Measurements from ENCODE around the gene CXorf58. TPM values are rescaled to one million over a fixed set of nuclear protein-coding genes. Genes with fewer than 3 reads are reported as not detected.
A peak's percentile ranks its signal among the peaks of the same experiment; 100 is the strongest.

CXorf58 gene
- polyA plus RNA-seq, 1 donor = 0.13 TPM

DNA sequence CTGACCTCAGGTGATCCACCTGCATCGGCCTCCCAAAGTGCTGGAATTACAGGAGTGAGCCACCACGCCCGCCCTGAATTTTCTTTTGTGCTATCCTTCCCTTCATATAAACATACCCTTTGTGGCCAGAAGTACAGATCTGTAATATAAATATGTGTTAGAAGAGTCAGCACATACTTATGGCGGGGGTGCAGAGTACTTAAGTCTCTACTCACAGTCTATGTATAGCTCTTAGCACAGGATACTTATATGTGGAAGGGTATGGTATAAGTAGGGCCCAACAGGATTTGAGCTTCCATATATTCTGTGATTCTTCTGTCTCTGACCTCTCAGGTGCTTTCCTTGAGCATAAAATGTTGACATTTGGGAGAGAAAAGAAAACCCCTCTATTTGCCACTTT lies 18.2 kb downstream of the CXorf58 start:
- Histone ChIP-seq H3K9me3 (ENCODE audit: control insufficient read depth, low read depth, low read length) (no peaks in the 10 kb centered on the region), H3K36me3 (ENCODE audit: control insufficient read depth, insufficient read depth, low read length) (no peaks in the 10 kb centered on the region), H3K4me1 (ENCODE audit: control insufficient read depth, insufficient read depth, low read length) (no peaks in the 10 kb centered on the region), H3K27ac (ENCODE audit: low read length) (no peak overlapping the region), H3K27me3 (ENCODE audit: control insufficient read depth, insufficient read depth, low read length) (no peaks in the 10 kb centered on the region), H3K4me3 (ENCODE audit: low read length) (no peak overlapping the region)
- WGBS (ENCODE audit: insufficient coverage, low lambda C conversion rate) = no CpG with 5 or more reads among the region's 4 CpGs
- DNase-seq = no peak

DNA sequence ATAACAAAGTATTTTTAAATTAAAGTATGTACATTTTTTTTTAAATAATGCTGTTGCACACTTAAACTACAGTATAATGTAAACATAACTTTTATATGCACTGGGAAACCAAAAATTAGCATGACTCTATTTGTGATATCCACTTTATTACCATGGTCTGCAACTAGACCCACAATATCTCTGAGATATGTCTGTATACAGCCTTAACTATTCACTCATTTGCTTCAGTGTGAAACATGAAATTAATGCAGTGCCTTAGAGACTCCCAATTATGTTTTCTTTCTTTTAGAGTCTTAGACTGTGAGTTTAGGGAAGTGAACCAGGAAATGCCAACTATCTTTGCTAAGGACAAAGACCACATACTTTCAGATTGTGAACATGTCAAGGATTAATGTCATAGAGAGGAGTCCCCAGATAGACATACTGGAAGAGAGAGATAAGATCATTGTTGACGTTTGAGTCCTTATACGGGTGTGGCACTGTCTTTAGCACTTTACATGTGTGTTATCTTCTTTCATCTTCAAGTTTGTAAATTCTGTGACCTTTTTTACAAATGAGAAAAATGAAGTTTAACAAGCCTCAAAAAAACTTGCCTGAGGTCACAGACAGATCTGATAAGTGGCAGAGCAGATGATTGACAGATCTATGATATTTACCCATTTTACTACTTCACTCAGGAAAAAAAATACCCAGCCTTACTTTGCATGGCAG lies 23.2 kb downstream of the CXorf58 start:
- Histone ChIP-seq H3K36me3 (ENCODE audit: control insufficient read depth, insufficient read depth, low read length) (no peaks in the 10 kb centered on the region), H3K27ac (ENCODE audit: low read length) (peak overlapping the region; percentile 42), H3K4me1 (ENCODE audit: control insufficient read depth, insufficient read depth, low read length) (peaks cover 4% of the 10 kb centered on the region), H3K4me3 (ENCODE audit: low read length) (no peak overlapping the region), H3K9me3 (ENCODE audit: control insufficient read depth, low read depth, low read length) (no peaks in the 10 kb centered on the region), H3K27me3 (ENCODE audit: control insufficient read depth, insufficient read depth, low read length) (no peaks in the 10 kb centered on the region)
- DNase-seq = peak in 1 of 2 donors; percentile 39
- WGBS (ENCODE audit: insufficient coverage, low lambda C conversion rate) = no CpG with 5 or more reads among the region's 2 CpGs

DNA sequence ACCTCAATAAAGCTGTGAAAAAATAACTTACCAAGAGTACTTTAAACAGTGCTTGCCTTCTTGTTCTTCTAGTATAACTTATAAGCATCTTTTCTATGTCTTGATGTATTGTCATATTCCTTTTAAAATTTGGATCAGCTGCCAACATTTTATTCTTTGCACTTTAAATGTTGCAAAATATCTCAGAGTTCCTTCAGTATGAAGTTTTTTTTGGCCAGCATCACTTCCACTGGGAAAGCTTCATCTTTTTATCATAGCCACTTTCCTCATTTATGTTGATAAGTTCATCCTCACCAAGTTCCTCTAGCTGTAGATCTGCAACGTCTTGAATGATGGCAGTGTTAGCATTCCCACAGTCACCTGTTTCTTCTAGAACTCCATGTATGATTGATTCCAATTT lies 24.2 kb downstream of the CXorf58 start:
- no peaks in the 10 kb centered on the region for H3K27me3 ChIP-seq (ENCODE audit: control insufficient read depth, insufficient read depth, low read length)
- peak overlapping the region; percentile 42 for H3K27ac ChIP-seq (ENCODE audit: low read length)
- H3K36me3 ChIP-seq (ENCODE audit: control insufficient read depth, insufficient read depth, low read length) = no peaks in the 10 kb centered on the region
- peaks cover 4% of the 10 kb centered on the region for H3K4me1 ChIP-seq (ENCODE audit: control insufficient read depth, insufficient read depth, low read length)
- no peaks in the 10 kb centered on the region for H3K9me3 ChIP-seq (ENCODE audit: control insufficient read depth, low read depth, low read length)
- DNase-seq = no peak
- H3K4me3 ChIP-seq (ENCODE audit: low read length) = no peak overlapping the region
- WGBS (ENCODE audit: insufficient coverage, low lambda C conversion rate) = no CpG with 5 or more reads among the region's 1 CpG

DNA sequence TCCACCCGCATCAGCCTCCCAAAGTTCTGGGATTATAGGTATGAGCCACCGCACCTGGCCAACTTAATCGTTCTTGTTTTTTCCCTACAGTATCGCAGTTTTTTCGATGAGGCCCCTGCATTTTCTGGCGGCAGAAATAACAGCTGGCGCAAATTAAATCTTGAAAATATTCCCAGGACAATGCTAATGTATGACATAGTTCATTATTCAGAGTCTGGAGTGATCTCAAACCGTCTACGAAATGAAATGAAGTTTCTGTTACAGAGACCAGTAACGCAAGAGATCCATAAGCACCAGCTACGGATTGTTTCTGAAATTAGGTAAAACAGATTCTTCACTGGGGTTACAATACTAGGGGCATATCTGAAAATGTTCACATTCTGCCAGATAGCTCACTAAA lies 27.3 kb downstream of the CXorf58 start:
- Histone ChIP-seq H3K4me1 (ENCODE audit: control insufficient read depth, insufficient read depth, low read length) (peaks cover 4% of the 10 kb centered on the region), H3K36me3 (ENCODE audit: control insufficient read depth, insufficient read depth, low read length) (no peaks in the 10 kb centered on the region), H3K9me3 (ENCODE audit: control insufficient read depth, low read depth, low read length) (no peaks in the 10 kb centered on the region), H3K4me3 (ENCODE audit: low read length) (no peak overlapping the region), H3K27me3 (ENCODE audit: control insufficient read depth, insufficient read depth, low read length) (no peaks in the 10 kb centered on the region), H3K27ac (ENCODE audit: low read length) (no peak overlapping the region)
- no CpG with 5 or more reads among the region's 11 CpGs for WGBS (ENCODE audit: insufficient coverage, low lambda C conversion rate)
- no peak for DNase-seq

DNA sequence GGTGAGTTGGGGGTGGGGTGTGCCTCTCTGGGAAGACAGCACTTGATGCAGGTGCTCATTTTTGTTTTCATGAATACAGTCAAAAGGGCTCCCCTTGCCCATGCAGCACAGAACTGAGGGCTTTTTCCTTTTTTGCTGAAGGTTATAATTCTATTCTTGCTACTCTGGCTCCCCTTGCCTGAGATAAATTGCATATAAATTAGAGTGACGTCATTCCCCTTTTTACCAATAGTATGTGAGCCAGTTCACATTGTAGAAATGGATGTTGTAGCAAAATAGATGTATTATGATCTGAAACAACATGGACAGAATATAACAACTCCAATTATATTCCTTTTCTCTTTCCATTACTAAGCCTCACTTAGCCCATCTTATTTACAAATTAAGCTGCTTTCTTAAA lies 28.4 kb downstream of the CXorf58 start:
- Histone ChIP-seq H3K27me3 (ENCODE audit: control insufficient read depth, insufficient read depth, low read length) (no peaks in the 10 kb centered on the region), H3K4me1 (ENCODE audit: control insufficient read depth, insufficient read depth, low read length) (peaks cover 4% of the 10 kb centered on the region), H3K9me3 (ENCODE audit: control insufficient read depth, low read depth, low read length) (no peaks in the 10 kb centered on the region), H3K27ac (ENCODE audit: low read length) (no peak overlapping the region), H3K4me3 (ENCODE audit: low read length) (no peak overlapping the region), H3K36me3 (ENCODE audit: control insufficient read depth, insufficient read depth, low read length) (no peaks in the 10 kb centered on the region)
- no peak for DNase-seq
- WGBS (ENCODE audit: insufficient coverage, low lambda C conversion rate) = no CpG with 5 or more reads among the region's 1 CpG

DNA sequence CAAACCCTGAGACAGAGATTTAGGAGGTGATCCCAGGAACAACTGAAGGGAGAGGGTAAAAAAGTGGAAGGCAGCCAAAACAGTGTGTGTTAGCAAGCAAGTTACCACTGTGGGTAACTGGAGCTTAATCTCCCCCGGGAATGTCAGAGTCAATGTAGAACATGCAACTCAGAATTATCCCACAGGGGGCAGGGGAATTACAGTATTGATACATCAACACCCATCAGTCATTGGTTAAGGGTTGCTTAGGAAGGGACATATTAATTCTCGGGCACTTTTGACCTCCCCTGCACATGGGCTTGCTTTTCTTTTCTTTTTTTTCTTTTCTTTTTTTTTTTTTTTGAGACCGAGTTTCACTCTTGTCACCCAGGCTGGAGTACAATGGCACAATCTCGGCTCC lies 29.3 kb downstream of the CXorf58 start:
- no peak for DNase-seq
- no peaks in the 10 kb centered on the region for H3K9me3 ChIP-seq (ENCODE audit: control insufficient read depth, low read depth, low read length)
- WGBS (ENCODE audit: insufficient coverage, low lambda C conversion rate) = no CpG with 5 or more reads among the region's 4 CpGs
- no peaks in the 10 kb centered on the region for H3K36me3 ChIP-seq (ENCODE audit: control insufficient read depth, insufficient read depth, low read length)
- H3K27ac ChIP-seq (ENCODE audit: low read length) = no peak overlapping the region
- no peaks in the 10 kb centered on the region for H3K4me1 ChIP-seq (ENCODE audit: control insufficient read depth, insufficient read depth, low read length)
- no peaks in the 10 kb centered on the region for H3K27me3 ChIP-seq (ENCODE audit: control insufficient read depth, insufficient read depth, low read length)
- no peak overlapping the region for H3K4me3 ChIP-seq (ENCODE audit: low read length)

DNA sequence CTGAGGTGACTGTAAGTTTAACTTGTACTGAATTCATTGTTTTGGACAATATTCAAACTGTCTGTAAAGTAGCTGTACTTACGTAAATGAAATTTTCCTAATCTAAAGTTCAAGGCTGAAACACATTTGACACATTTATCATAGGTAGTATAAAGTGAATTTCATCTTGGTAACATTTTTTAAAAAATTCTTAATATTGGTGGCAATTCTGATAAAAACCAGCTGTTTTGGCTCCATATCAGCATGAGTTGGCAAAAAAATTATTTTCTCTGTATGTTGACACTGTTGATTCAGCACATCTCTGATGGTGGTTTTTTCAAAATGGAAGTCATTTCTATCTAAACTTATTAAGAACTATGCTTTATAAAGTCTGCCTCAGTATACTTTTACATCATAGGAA lies 30.9 kb downstream of the CXorf58 start:
- no CpG with 5 or more reads among the region's 1 CpG for WGBS (ENCODE audit: insufficient coverage, low lambda C conversion rate)
- H3K4me1 ChIP-seq (ENCODE audit: control insufficient read depth, insufficient read depth, low read length) = no peaks in the 10 kb centered on the region
- H3K36me3 ChIP-seq (ENCODE audit: control insufficient read depth, insufficient read depth, low read length) = no peaks in the 10 kb centered on the region
- DNase-seq = no peak
- H3K4me3 ChIP-seq (ENCODE audit: low read length) = no peak overlapping the region
- H3K9me3 ChIP-seq (ENCODE audit: control insufficient read depth, low read depth, low read length) = no peaks in the 10 kb centered on the region
- no peak overlapping the region for H3K27ac ChIP-seq (ENCODE audit: low read length)
- no peaks in the 10 kb centered on the region for H3K27me3 ChIP-seq (ENCODE audit: control insufficient read depth, insufficient read depth, low read length)

DNA sequence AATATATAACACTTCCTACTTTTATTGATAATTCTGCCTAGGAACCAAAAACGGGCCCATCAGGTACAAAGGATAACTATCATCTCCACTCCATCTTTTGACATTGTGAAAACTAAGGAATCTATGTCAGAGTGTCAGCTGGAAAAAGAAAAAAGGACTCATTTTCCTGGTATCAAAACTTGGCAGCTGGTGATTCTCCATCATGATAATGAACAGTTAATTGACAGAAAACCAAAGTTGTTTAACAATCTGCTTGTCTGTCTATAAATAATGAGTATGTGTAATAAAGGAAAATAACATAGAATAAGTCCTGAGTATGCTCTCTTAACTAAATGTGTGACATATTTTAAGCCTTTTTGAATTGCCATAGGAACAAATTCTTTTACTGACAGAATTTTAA lies 31.4 kb downstream of the CXorf58 start:
- Histone ChIP-seq H3K4me1 (ENCODE audit: control insufficient read depth, insufficient read depth, low read length) (no peaks in the 10 kb centered on the region), H3K9me3 (ENCODE audit: control insufficient read depth, low read depth, low read length) (no peaks in the 10 kb centered on the region), H3K27ac (ENCODE audit: low read length) (no peak overlapping the region), H3K27me3 (ENCODE audit: control insufficient read depth, insufficient read depth, low read length) (no peaks in the 10 kb centered on the region), H3K4me3 (ENCODE audit: low read length) (no peak overlapping the region), H3K36me3 (ENCODE audit: control insufficient read depth, insufficient read depth, low read length) (no peaks in the 10 kb centered on the region)
- no CpG with 5 or more reads among the region's 1 CpG for WGBS (ENCODE audit: insufficient coverage, low lambda C conversion rate)
- DNase-seq = no peak

DNA sequence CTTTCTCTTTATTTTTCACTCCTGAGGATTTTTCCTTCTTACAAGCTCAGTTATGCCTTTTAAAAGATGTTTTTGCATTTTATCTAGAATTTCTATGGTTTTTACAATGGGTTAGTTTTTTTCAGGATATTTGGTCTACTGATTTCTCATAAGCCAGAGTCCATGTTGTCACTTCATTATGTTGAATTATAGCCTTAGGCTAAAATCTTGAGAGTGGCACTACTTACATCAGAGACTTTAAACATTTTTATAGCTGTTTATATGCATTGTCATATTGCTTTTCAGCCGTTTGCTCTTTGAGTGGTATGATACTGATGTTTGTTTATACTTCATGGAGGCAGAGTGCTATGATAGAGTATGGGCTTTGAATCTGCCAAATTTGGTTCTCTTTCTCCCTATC lies 36.4 kb downstream of the CXorf58 start:
- DNase-seq = no peak
- Histone ChIP-seq H3K4me3 (ENCODE audit: low read length) (no peak overlapping the region), H3K36me3 (ENCODE audit: control insufficient read depth, insufficient read depth, low read length) (no peaks in the 10 kb centered on the region), H3K27me3 (ENCODE audit: control insufficient read depth, insufficient read depth, low read length) (no peaks in the 10 kb centered on the region), H3K4me1 (ENCODE audit: control insufficient read depth, insufficient read depth, low read length) (no peaks in the 10 kb centered on the region), H3K27ac (ENCODE audit: low read length) (no peak overlapping the region), H3K9me3 (ENCODE audit: control insufficient read depth, low read depth, low read length) (no peaks in the 10 kb centered on the region)
- WGBS (ENCODE audit: insufficient coverage, low lambda C conversion rate) = no CpG with 5 or more reads among the region's 1 CpG

DNA sequence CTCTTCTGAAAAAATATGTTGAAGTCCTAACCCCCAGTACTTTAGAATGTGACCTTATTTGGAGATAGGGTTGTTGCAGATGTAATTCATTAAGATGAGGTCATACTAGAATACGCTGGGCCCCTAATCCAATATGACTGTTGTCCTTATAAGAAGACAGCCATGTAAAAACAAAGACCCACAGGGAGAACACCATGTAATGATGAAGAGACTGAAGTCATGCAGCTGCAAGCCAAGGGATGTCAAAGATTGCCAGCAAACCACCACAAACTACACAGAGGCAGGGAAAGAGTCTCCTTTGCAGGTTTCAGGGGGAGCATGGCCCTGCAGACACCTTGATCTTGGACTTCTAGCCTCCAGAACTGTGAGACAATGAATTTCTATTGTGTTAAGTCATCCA lies 37.4 kb downstream of the CXorf58 start:
- WGBS (ENCODE audit: insufficient coverage, low lambda C conversion rate) = no CpG with 5 or more reads among the region's 1 CpG
- no peak overlapping the region for H3K27ac ChIP-seq (ENCODE audit: low read length)
- H3K9me3 ChIP-seq (ENCODE audit: control insufficient read depth, low read depth, low read length) = no peaks in the 10 kb centered on the region
- H3K27me3 ChIP-seq (ENCODE audit: control insufficient read depth, insufficient read depth, low read length) = no peaks in the 10 kb centered on the region
- no peaks in the 10 kb centered on the region for H3K36me3 ChIP-seq (ENCODE audit: control insufficient read depth, insufficient read depth, low read length)
- H3K4me1 ChIP-seq (ENCODE audit: control insufficient read depth, insufficient read depth, low read length) = no peaks in the 10 kb centered on the region
- no peak overlapping the region for H3K4me3 ChIP-seq (ENCODE audit: low read length)
- DNase-seq = no peak

DNA sequence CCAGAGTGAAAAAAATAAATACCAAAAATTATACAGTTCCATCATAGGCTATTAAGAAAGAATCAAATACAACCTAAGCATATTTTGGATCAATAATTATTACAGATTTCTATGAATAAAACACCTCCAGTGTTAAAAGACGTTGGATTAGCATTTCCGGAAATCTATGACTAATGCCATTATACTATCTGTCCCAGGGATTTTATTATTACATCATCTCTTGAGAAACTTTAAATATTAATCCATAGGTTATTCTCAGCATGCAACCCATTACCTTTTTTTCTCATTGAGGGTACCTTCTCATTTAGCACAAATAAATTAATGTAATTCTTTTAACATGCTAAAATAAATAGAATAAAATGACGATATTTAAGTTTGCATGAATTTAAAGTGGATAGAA lies 44.6 kb downstream of the CXorf58 start:
- no CpG with 5 or more reads among the region's 3 CpGs for WGBS (ENCODE audit: insufficient coverage, low lambda C conversion rate)
- DNase-seq = no peak
- no peaks in the 10 kb centered on the region for H3K9me3 ChIP-seq (ENCODE audit: control insufficient read depth, low read depth, low read length)
- H3K27me3 ChIP-seq (ENCODE audit: control insufficient read depth, insufficient read depth, low read length) = no peaks in the 10 kb centered on the region
- no peaks in the 10 kb centered on the region for H3K36me3 ChIP-seq (ENCODE audit: control insufficient read depth, insufficient read depth, low read length)
- H3K4me3 ChIP-seq (ENCODE audit: low read length) = no peak overlapping the region
- no peak overlapping the region for H3K27ac ChIP-seq (ENCODE audit: low read length)
- H3K4me1 ChIP-seq (ENCODE audit: control insufficient read depth, insufficient read depth, low read length) = no peaks in the 10 kb centered on the region
